Esophagus squamous epithelium (tissue), 5 donors: Measurements from ENCODE around the gene AGL. TPM values are rescaled to one million over a fixed set of nuclear protein-coding genes. Genes with fewer than 3 reads are reported as not detected.
"Not testable (repeated sequence)": the region's sequence is repeated elsewhere in the genome, so short reads cannot be mapped to it uniquely, and the experiment has no call there.

Experiments used
- DNase-seq: peaks from one replicate; lab custom pipeline; 2025; lab: John Stamatoyannopoulos, UW
- H3K27ac ChIP-seq, 4 donors: fragments of 200-600 bp; sonication (generic); one replicate each; pipeline ENCODE4 v1.5.1; 2016 to 2019; ENCODE audit warnings: mild to moderate bottlenecking in 1 of 4
- H3K27me3 ChIP-seq, 4 donors: fragments of 200-600 bp; sonication (generic); 1 replicate in 3 of 4; 2 replicates in 1 of 4; pipeline versions ENCODE4 v1.5.1 to v1.6.0; 2017 to 2021; ENCODE audit warnings: antibody characterized with exemption in 1 of 4
- H3K36me3 ChIP-seq, 3 donors: fragments of 200-600 bp; sonication (generic); one replicate each; pipeline ENCODE4 v1.5.1; 2016 to 2019
- H3K4me1 ChIP-seq, 3 donors: fragments of 200-600 bp; sonication (generic); one replicate each; pipeline ENCODE4 v1.5.1; 2017 to 2019
- H3K4me3 ChIP-seq, 4 donors: fragments of 200-600 bp; sonication (generic); 1 replicate in 3 of 4; 2 replicates in 1 of 4; pipeline ENCODE4 v1.5.1; 2016 to 2019; ENCODE audit warnings: mild to moderate bottlenecking in 2 of 4, moderate library complexity in 1 of 4
- H3K9me3 ChIP-seq, 3 donors: fragments of 200-600 bp; sonication (generic); one replicate each; pipeline ENCODE4 v1.5.1; 2016 to 2019
- POLR2A ChIP-seq, 4 donors: fragments of 450-650 bp; IDR thresholded peaks; one replicate each; pipeline ENCODE4 v1.6.1; 2017; ENCODE audit warnings: antibody characterized with exemption in 4 of 4, mild to moderate bottlenecking in 4 of 4, moderate library complexity in 3 of 4
- WGBS, 2 donors: methylation state at CpG; one replicate each; pipeline ENCODE4 v1.1.5; 2018; 5-methylcytosine and 5-hydroxymethylcytosine counted together
- intact Hi-C: fragments of 100-400 bp; cut with DNase I; formaldehyde crosslinking; loops from one replicate; pipeline ENCODE4 v1.15.0; 2022
- total RNA-seq, 4 donors: library from RNA; depleted of rRNA; stranded (reverse); fragments of >200 nt; gene quantifications; one replicate each; pipeline ENCODE4 v1.1.0, GENCODE V29; 2016
- TF ChIP-seq, protein P1 (sequence below), 6 experiments: fragments of 450-650 bp in 4 of 6; fragments of 200-600 bp in 2 of 6; sonication (generic) in 2 of 6; IDR thresholded peaks; one replicate each; pipeline ENCODE4 v1.5.1; 2016 to 2019; ENCODE audit warnings: antibody characterized with exemption in 6 of 6, mild to moderate bottlenecking in 4 of 6, moderate library complexity in 4 of 6
- donor health status: DM: yes; HTN: yes; CAD: no.

Gene AGL
- total RNA-seq, 4 donors from 2014 or later, result 12.3 to 43.5 (median 20.6) TPM

DNA sequence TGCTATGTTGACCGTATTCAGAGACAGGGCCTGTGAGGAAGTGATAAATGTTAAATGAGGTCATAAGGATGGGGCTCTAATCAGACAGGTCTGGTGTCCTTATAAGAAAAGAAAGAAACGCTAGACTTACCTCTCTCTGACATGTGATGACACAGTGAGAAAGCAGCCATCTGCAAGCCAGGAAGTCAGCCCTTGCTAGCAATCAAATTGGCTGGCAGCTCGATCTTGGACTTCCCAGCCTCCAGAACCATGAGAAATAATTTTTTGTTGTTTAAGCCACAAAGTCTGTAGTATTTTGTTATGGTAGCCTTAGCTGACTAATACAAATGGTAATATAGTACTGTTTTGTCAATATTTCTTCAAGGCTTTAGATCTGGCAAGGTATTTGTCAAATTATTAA is 25.1 kb upstream of the AGL start:
- H3K4me3 ChIP-seq, result no peak overlapping the region
- TF ChIP-seq, protein P1, sequence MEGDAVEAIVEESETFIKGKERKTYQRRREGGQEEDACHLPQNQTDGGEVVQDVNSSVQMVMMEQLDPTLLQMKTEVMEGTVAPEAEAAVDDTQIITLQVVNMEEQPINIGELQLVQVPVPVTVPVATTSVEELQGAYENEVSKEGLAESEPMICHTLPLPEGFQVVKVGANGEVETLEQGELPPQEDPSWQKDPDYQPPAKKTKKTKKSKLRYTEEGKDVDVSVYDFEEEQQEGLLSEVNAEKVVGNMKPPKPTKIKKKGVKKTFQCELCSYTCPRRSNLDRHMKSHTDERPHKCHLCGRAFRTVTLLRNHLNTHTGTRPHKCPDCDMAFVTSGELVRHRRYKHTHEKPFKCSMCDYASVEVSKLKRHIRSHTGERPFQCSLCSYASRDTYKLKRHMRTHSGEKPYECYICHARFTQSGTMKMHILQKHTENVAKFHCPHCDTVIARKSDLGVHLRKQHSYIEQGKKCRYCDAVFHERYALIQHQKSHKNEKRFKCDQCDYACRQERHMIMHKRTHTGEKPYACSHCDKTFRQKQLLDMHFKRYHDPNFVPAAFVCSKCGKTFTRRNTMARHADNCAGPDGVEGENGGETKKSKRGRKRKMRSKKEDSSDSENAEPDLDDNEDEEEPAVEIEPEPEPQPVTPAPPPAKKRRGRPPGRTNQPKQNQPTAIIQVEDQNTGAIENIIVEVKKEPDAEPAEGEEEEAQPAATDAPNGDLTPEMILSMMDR (IDR thresholded peaks at IDR 0.05), result no peak
- no peak for TF ChIP-seq POLR2A (IDR thresholded peaks at IDR 0.05)
- H3K9me3 ChIP-seq, result no peaks in the 10 kb centered on the region
- 76 to 85% methylated on average over 3 of the region's 3 CpGs for WGBS, 2 donors
- no peaks in the 10 kb centered on the region for H3K4me1 ChIP-seq
- H3K27ac ChIP-seq, result no peak overlapping the region
- intact Hi-C loops, result no loop called here
- DNase-seq, result no peak
- no peaks in the 10 kb centered on the region for H3K27me3 ChIP-seq
- no peaks in the 10 kb centered on the region for H3K36me3 ChIP-seq

DNA sequence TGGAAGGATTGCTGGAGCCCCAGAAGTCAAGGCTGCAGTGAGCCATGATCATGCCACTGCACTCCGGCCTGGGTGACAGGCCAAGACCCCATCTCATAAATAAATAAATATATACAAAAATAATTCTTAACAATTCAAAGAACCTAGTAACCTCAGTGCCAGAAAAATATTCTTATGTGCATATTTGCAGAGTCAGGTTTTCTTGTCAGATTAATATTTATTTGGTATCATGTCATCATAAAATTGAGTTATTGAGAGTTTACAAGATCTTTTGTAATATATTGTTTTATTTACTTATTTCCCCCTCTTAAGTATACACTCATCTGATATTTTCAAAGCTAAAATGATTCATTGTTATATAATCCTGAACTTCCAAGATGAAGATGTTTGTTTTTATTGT is 24.5 kb upstream of the AGL start:
- intact Hi-C loops, result no loop called here
- H3K9me3 ChIP-seq, result no peaks in the 10 kb centered on the region
- H3K4me1 ChIP-seq, result no peaks in the 10 kb centered on the region
- H3K4me3 ChIP-seq, result no peak overlapping the region
- no peak for TF ChIP-seq POLR2A (IDR thresholded peaks at IDR 0.05)
- TF ChIP-seq, protein P1 (IDR thresholded peaks at IDR 0.05), result no peak
- 78 to 86% methylated on average over 1 of the region's 1 CpG for WGBS, 2 donors
- no peaks in the 10 kb centered on the region for H3K36me3 ChIP-seq
- no peak overlapping the region for H3K27ac ChIP-seq
- H3K27me3 ChIP-seq, result no peaks in the 10 kb centered on the region
- no peak for DNase-seq

- TF ChIP-seq, protein P1 (IDR thresholded peaks at IDR 0.05), result no peak
- TF ChIP-seq POLR2A (IDR thresholded peaks at IDR 0.05), result no peak
- Histone ChIP-seq H3K4me1 (no peaks in the 10 kb centered on the region), H3K27me3 (no peaks in the 10 kb centered on the region), H3K9me3 (peaks cover 0 to 6% (median 3%) of the 10 kb centered on the region in 3 donors), H3K36me3 (no peaks in the 10 kb centered on the region), H3K4me3 (no peak overlapping the region), H3K27ac (no peak overlapping the region)
- intact Hi-C loops, result no loop called here
- no peak for DNase-seq
- WGBS, 2 donors, result 79 to 86% methylated on average over 2 of the region's 2 CpGs
Measured at GRCh38 chr1:99827970-99828369, 22.2 kb upstream of the AGL start.

DNA sequence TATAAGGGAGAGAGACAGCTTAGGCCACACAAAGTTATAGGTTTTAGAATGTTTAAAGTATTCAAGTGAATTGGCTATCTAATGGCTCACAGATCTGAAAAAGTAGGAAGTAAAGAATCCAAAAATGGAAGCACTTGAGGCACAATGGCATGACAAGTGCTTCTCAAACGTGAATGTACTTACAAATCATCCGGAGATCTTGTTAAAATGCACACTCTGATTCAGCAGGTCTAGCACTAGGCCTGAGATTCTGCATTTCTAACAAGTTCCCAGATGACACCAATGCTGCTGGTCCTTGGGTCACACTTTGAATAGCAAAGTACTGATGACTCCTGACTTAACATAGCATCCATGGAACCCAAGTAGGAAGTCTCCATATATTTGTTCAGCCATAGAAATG is 20.9 kb upstream of the AGL start:
- Histone ChIP-seq H3K4me1 (no peaks in the 10 kb centered on the region), H3K36me3 (no peaks in the 10 kb centered on the region), H3K27ac (no peak overlapping the region), H3K27me3 (no peaks in the 10 kb centered on the region), H3K9me3 (peaks cover 0 to 6% (median 3%) of the 10 kb centered on the region in 3 donors), H3K4me3 (no peak overlapping the region)
- no peak for DNase-seq
- TF ChIP-seq POLR2A (IDR thresholded peaks at IDR 0.05), result no peak
- TF ChIP-seq, protein P1 (IDR thresholded peaks at IDR 0.05), result no peak
- intact Hi-C loops, result no loop called here
- WGBS, 2 donors, result 59 to 79% methylated on average over 2 of the region's 2 CpGs

- WGBS, 2 donors, result 83 to 89% methylated on average over 7 of the region's 7 CpGs
- H3K4me3 ChIP-seq, H3K27me3 ChIP-seq, H3K27ac ChIP-seq, H3K4me1 ChIP-seq, H3K36me3 ChIP-seq, intact Hi-C loops, DNase-seq, H3K9me3 ChIP-seq: not testable (repeated sequence)
Measured at GRCh38 chr1:99833911-99834310, 16.2 kb upstream of the AGL start.

GRCh38 chr1:99836171-99837103 is 13.7 kb upstream of the AGL start:
- H3K36me3 ChIP-seq, H3K27me3 ChIP-seq, H3K4me3 ChIP-seq, H3K27ac ChIP-seq, H3K9me3 ChIP-seq, DNase-seq, intact Hi-C loops, H3K4me1 ChIP-seq: not testable (repeated sequence)
- 56 to 59% methylated on average over 7 of the region's 7 CpGs for WGBS, 2 donors

DNA sequence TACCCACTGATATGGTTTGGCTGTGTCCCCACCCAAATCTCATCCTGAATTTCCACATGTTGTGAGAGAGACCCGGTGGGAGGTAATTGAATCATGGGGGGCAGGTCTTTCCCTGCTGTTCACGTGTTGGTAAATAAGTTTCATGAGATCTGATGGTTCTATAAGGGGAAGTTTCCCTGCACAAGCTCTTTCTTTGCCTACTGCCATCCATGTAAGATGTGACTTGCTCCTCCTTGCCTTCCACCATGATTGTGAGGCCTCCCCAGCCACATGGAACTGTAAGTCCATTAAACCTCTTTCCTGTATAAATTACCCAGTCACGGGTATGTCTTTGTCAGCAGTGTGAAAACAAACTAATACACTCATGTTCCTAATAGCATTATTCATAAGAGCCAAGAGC is 9.8 kb upstream of the AGL start:
- 73 to 81% methylated on average over 3 of the region's 3 CpGs for WGBS, 2 donors
- H3K9me3 ChIP-seq, H3K27me3 ChIP-seq, H3K27ac ChIP-seq, DNase-seq, intact Hi-C loops, H3K36me3 ChIP-seq, H3K4me3 ChIP-seq: not testable (repeated sequence)
- H3K4me1 ChIP-seq, result peaks cover 0 to 16% (median 0%) of the 10 kb centered on the region in 3 donors
